Body of pancreas (tissue), 4 donors: ENCODE results near the gene RHAG. TPM values are rescaled to one million over a fixed set of nuclear protein-coding genes. Genes with fewer than 3 reads are reported as not detected.

ENCODE experiments used
- ATAC-seq: fragments of 150-250 bp; one replicate; pipeline ENCODE4 v1.9.1; 2016
- DNase-seq, 4 donors: peaks; one replicate each; pipeline ENCODE4 v3.0.0-alpha.2; 2019
- H3K27ac ChIP-seq, 4 donors: fragments of 200-600 bp; sonication (generic); 1 replicate in 3 of 4; 2 replicates in 1 of 4; pipeline versions ENCODE4 v1.5.1 to v1.6.1; 2016 to 2019; ENCODE audit warnings: mild to moderate bottlenecking in 1 of 4, mixed read lengths in 1 of 4, moderate library complexity in 1 of 4
- H3K27me3 ChIP-seq, 2 donors: fragments of 200-600 bp; sonication (generic); one replicate each; pipeline ENCODE4 v1.6.0; 2016; ENCODE audit warnings: mild to moderate bottlenecking in 1 of 2
- H3K36me3 ChIP-seq, 2 donors: fragments of 200-600 bp; sonication (generic); replicated peaks in 1 of 2; 2 replicates each; pipeline ENCODE4 v1.5.1; 2016; ENCODE audit warnings: low read depth in 2 of 2; ENCODE audit not compliant: insufficient read depth in 1 of 2
- H3K4me1 ChIP-seq: fragments of 200-600 bp; sonication (generic); one replicate; pipeline ENCODE4 v1.6.0; 2016
- H3K4me3 ChIP-seq, 2 donors: fragments of 200-600 bp; sonication (generic); 1 replicate in 1 of 2; 2 replicates in 1 of 2; pipeline ENCODE4 v1.5.1; 2016 to 2019
- H3K9me3 ChIP-seq, 3 donors: fragments of 200-600 bp; sonication (generic); 1 replicate in 2 of 3; 2 replicates in 1 of 3; pipeline ENCODE4 v1.5.1; 2016
- CTCF ChIP-seq, 7 experiments: fragments of 450-650 bp in 4 of 7; fragments of 200-600 bp in 3 of 7; sonication (generic) in 3 of 7; IDR thresholded peaks; one replicate each; pipeline ENCODE4 v1.5.1; 2016 to 2019; ENCODE audit warnings: antibody characterized with exemption in 7 of 7
- POLR2A ChIP-seq, 3 donors: fragments of 450-650 bp; IDR thresholded peaks; one replicate each; pipeline ENCODE4 v1.6.1; 2016; ENCODE audit warnings: antibody characterized with exemption in 3 of 3, mild to moderate bottlenecking in 2 of 3
- WGBS, 2 donors: methylation state at CpG; one replicate each; pipeline ENCODE4 v1.1.5; 2017; 5-methylcytosine and 5-hydroxymethylcytosine counted together
- intact Hi-C: fragments of 100-400 bp; cut with DNase I; formaldehyde crosslinking; loops from one replicate; pipeline ENCODE4 v1.15.1; 2023
- total RNA-seq, 2 donors: library from RNA; depleted of rRNA; stranded (reverse); fragments of >200 nt; gene quantifications; one replicate each; pipeline ENCODE4 v1.1.0, GENCODE V29; 2016

The RHAG gene
- total RNA-seq, 2 donors from 2014 or later: not detected

- Histone ChIP-seq H3K27me3 (no peaks in the 10 kb centered on the region), H3K9me3 (no peaks in the 10 kb centered on the region), H3K27ac (no peak overlapping the region), H3K4me3 (no peak overlapping the region), H3K36me3 (no peaks in the 10 kb centered on the region), H3K4me1 (no peaks in the 10 kb centered on the region)
- DNase-seq (no peak), ATAC-seq (no peak)
- WGBS, 2 donors: 55 to 62% methylated on average over 1 of the region's 1 CpG
- intact Hi-C loops: no loop called here
- TF ChIP-seq POLR2A (IDR thresholded peaks at IDR 0.05) (no peak), CTCF (IDR thresholded peaks at IDR 0.05) (no peak)
Observed at GRCh38 chr6:49662231-49662891, 25.7 kb upstream of the RHAG start.

GRCh38 chr6:49653942-49654341 lies 17.3 kb upstream of the RHAG start:
- 83 to 100% methylated on average over 1 of the region's 1 CpG for WGBS, 2 donors
- TF ChIP-seq CTCF (IDR thresholded peaks at IDR 0.05) (no peak), POLR2A (IDR thresholded peaks at IDR 0.05) (no peak)
- no peak overlapping the region for H3K27ac ChIP-seq

GRCh38 chr6:49653438-49653837 lies 16.8 kb upstream of the RHAG start:
- Histone ChIP-seq H3K36me3 (no peaks in the 10 kb centered on the region), H3K9me3 (no peaks in the 10 kb centered on the region), H3K27ac (no peak overlapping the region), H3K4me3 (no peak overlapping the region), H3K4me1 (no peaks in the 10 kb centered on the region), H3K27me3 (peaks cover 0 to 7% of the 10 kb centered on the region in 2 donors)
- ATAC-seq: no peak
- WGBS, 2 donors: 55 to 59% methylated on average over 2 of the region's 2 CpGs
- intact Hi-C loops: no loop called here
- no peak for DNase-seq
- no peak for TF ChIP-seq CTCF (IDR thresholded peaks at IDR 0.05)
- TF ChIP-seq POLR2A (IDR thresholded peaks at IDR 0.05): no peak

More at GRCh38 chr6:49653942-49654341, 17.3 kb upstream of the RHAG start:
- H3K4me1 ChIP-seq: no peaks in the 10 kb centered on the region
- H3K9me3 ChIP-seq: no peaks in the 10 kb centered on the region
- DNase-seq: no peak
- H3K4me3 ChIP-seq: no peak overlapping the region
- H3K36me3 ChIP-seq: no peaks in the 10 kb centered on the region
- ATAC-seq: no peak
- H3K27me3 ChIP-seq: peaks cover 0 to 7% of the 10 kb centered on the region in 2 donors
- intact Hi-C loops: no loop called here

- no peak for DNase-seq
- H3K27ac ChIP-seq: no peak overlapping the region
- TF ChIP-seq CTCF (IDR thresholded peaks at IDR 0.05) (no peak), POLR2A (IDR thresholded peaks at IDR 0.05) (no peak)
- H3K9me3 ChIP-seq: no peaks in the 10 kb centered on the region
- no peak for ATAC-seq
- peaks cover 0 to 7% of the 10 kb centered on the region in 2 donors for H3K27me3 ChIP-seq
- H3K36me3 ChIP-seq: no peaks in the 10 kb centered on the region
- H3K4me3 ChIP-seq: no peak overlapping the region
- intact Hi-C loops: no loop called here
- 60 to 73% methylated on average over 2 of the region's 2 CpGs for WGBS, 2 donors
- no peaks in the 10 kb centered on the region for H3K4me1 ChIP-seq
Observed at GRCh38 chr6:49651239-49651638, 14.6 kb upstream of the RHAG start.

GRCh38 chr6:49649988-49650387 lies 13.3 kb upstream of the RHAG start:
- Histone ChIP-seq H3K36me3 (no peaks in the 10 kb centered on the region), H3K4me3 (no peak overlapping the region), H3K9me3 (no peaks in the 10 kb centered on the region), H3K27me3 (peaks cover 0 to 2% of the 10 kb centered on the region in 2 donors), H3K4me1 (no peaks in the 10 kb centered on the region), H3K27ac (no peak overlapping the region)
- no peak for ATAC-seq
- DNase-seq: no peak
- 53 to 54% methylated on average over 1 of the region's 1 CpG for WGBS, 2 donors
- intact Hi-C loops: no loop called here
- TF ChIP-seq CTCF (IDR thresholded peaks at IDR 0.05): no peak
- no peak for TF ChIP-seq POLR2A (IDR thresholded peaks at IDR 0.05)
